GM21619 (cell line): ENCODE data around the gene TMEM255B.

Experiments
- ATAC-seq: cut with Tn5 transposase; IDR thresholded peaks from one replicate; pipeline ENCODE4 v1.9.1; 2021; ENCODE audit not compliant: unreplicated experiment

The TMEM255B gene

DNA sequence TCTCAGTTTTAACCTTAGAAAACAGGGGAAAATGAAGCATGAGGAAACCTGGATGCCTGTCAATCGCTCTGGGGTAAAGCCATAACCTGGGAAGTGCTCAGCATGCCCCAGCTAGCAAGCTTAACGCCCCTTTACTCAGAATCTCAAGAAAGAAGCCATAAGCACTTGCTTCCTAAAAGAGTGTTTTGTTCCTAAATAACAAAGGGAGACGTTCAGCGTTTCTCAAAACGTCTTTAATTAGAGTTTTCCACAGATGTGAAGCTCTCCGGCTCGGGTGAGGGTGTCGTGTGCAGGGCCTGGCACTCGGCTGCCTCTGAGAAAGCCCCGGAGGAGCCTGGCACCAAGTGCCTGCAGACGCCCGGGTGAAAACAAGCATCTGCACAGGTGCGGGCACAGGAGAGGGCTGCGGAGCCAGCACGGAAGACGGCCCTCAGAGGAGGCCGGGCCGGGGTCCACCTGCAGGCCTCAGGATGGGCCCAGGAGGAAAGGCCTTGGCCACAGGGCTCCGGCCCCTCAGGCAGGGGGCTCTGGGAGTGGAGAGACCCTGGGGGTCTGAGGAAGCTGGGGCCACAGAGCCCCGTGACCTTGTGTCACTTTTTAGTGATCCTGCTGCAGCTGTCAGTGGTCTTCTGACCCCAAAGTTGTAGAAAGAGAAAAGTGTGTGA, 98.6 kb downstream of the TMEM255B start:
- ATAC-seq = no peak

DNA sequence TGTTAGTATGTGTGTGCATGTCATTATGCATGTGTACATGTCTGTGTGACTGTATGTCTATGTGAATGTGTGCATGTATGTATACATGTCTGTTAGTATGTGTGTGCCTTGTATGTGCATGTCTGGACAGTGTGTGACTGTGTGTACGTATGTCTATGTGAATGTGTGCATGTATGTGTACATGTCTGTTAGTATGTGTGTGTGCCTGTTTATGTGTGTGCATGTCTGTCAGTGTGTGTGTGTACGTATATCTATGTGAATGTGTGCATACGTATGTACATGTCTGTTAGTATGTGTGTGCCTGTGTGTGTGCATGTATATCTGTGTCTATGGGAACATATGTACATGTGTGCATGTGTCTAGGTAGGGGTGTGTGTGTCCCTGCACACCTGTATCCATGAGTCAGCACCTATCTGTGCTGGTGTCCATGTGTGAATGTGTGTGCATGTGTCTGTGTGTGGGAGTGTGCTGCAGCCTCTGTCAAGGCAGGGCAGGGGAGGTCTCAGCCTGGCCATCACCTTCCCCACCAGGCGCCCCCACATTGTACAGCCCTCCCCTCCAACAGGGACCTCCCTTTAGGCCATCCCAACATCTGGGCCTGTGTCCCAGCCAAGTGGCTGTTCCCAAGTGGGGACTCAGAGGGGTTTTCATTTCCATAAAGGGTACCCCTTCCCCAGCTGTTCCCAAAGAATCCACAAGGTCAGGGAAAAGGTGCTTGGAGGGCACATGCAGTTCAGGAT, 100.5 kb downstream of the TMEM255B start:
- no peak for ATAC-seq

- no peak for ATAC-seq
Measured at GRCh38 chr13:113860051-113860664, 101.1 kb downstream of the TMEM255B start.

DNA sequence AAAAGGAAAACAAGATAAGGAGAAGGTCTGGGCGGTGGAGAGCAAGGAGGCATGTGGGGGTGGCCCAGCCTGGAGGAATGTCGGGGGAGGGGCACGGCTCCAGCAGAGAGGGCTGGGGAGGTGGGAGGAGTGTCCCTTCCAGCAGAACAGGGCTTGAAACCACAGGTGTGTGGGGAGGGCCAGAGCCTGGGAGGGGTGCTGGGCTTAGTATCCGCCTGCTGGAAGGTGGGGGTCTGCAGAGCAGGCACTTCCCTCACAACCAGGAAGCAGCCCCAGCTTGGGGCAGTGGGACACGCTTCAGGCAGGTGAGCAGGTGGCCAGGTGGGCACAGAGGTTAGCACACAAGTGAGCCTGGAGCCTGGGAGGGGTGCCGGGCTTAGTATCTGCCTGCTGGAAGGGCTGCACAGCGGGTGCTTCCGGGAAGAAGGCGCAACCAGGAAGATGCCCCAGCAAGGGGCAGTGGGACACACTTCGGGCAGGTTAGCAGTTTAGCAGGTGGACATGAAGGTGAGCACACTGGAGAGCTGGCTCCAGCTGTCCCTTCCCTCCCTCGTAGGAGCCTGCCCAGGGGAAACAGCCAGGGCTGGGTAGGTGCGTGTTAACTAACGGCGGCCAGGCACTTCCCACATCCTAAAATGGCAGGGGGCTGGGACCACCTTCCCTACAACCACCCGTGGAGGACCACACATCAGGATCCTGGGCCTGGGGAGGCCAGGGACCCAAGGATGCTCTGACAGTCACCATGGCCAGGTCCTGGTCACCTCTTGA, 101.8 kb downstream of the TMEM255B start:
- ATAC-seq = no peak

- no peak for ATAC-seq
Measured at GRCh38 chr13:113861433-113862030, 102.5 kb downstream of the TMEM255B start.

DNA sequence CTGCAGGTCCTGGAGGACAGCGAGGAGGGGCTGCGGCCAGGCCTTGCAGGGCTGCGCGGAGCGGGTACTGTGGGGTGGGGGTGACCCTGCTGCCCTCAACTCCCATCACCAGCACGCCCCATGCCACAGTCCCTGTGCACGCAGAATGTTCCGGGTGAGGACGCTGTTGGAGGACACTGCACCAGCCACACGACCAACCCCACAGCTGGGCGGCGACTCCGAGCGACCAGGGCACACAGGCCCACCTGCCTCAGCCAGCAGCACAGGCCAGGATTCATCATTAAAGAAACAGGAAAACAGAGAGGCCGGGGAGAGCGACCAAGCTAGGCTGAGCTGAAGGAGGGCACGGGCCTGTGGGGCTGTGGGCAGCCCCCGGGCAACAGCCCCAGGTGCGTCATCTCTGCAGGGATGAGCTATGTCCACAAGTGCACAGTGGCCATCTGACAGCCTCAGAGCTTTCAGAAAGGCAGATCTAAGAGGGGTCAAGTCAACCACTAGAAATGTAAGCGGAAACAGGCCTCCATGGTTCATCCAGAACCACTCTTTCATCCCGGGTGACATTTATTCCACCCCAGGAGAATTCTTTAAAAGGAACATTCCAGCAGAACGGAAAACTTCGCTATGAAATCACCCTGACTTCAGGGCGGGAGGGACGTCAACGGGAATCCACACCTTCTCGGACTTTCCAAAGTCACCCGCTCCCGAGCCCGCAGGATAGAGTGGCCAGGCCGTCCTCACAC, 103.3 kb downstream of the TMEM255B start:
- ATAC-seq = no peak

GRCh38 chr13:113862931-113863523, 104.0 kb downstream of the TMEM255B start:
- ATAC-seq = no peak

DNA sequence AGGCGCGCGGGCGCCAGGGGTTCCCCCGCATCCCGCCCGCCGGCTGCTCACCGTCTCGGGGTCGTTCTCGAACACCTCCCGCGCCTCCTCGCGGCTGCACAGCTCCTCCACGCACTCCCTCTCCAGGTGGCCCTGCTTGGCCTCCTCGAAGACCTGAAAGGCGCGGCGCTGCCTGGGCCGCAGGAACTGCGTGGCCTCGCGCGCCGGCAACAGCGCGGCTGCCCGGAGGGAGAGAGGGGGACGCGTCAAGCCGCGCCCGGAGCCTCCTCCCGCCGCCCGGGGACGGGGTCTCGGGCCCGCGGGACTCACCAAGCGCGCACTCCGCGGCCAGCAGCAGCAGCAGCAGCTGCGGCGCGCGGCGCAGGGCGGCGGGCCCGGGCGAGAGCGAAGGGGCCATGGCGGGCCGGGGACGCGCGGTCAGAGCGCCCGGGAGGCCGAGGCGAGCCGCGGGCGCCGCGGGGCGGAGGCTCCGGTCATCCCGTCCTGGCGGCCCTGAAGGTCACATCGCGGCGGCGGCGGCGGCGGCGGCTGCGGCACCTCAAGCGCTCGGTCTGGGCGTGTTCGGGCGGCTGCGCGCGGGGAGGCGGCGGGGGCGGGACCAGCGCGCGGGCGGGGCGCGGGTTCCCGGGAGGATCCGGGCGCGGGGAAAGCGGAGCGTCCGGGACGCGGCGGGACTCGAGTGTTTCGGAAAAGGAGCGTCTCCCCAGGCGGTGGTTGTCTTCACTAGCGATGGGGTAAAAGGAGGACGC, 104.7 kb downstream of the TMEM255B start, which contains the start of gene GAS6:
GAS6 (minus strand) TSS at position 553 of the 749 bp plus-strand sequence; CDS start at position 397, 156 bp downstream.
- no peak for ATAC-seq

DNA sequence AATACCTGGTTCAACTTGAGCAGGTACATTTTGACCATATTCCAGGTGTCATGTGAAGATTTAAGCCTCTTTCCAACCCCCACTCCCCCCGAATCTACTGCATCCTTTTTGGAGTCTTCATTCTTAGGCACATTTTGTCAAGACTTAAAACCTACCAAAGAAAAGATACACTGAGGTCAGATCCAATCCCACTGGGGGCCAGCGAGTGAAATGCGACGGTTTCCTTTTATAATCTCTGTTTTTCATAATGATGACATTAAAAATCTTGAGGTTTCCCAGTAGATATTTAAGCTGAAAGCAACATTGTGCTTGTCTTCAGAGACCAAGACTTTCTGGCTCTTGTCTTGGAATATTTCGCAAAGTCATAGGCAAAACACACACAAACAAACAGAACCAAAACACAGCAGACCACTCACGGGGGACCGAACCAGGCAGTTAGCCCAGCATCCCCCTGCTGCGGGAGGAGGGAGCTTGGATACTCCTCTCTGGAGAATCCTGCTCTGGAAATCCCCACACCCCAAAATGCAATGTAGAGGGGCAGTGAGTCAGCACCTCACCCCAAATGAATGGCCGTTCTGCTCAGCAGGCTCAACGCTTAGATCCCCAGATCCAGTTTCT, 105.4 kb downstream of the TMEM255B start:
- no peak for ATAC-seq

- ATAC-seq = no peak
Measured at GRCh38 chr13:113865427-113865826, 106.4 kb downstream of the TMEM255B start.
